ENCODE results near the gene KISS1.
A peak's percentile ranks its signal among the peaks of the same experiment; 100 is the strongest.

Gene KISS1

GRCh38 chr1:204192046-204192445 lies 4.2 kb downstream of the KISS1 start:
- H3K4me3 ChIP-seq (ENCODE audit: low read depth, low read length) = no peak overlapping the region
- TF ChIP-seq MYC (IDR thresholded peaks at IDR 0.05; ENCODE audit: low read depth, low read length) (no peak), MAX (IDR thresholded peaks at IDR 0.05; ENCODE audit: low read depth, low read length) (no peak), CTCF (IDR thresholded peaks at IDR 0.05; ENCODE audit: low read depth, low read length) (no peak), POLR2A (IDR thresholded peaks at IDR 0.05; ENCODE audit: extremely low read depth, insufficient read length) (no peak)
- no peak for DNase-seq (ENCODE audit: low read depth)

GRCh38 chr1:204191456-204191855 lies 4.8 kb downstream of the KISS1 start:
- no peak overlapping the region for H3K4me3 ChIP-seq (ENCODE audit: low read depth, low read length)
- DNase-seq (ENCODE audit: low read depth) = no peak
- no peak for TF ChIP-seq POLR2A (IDR thresholded peaks at IDR 0.05; ENCODE audit: extremely low read depth, insufficient read length)
- TF ChIP-seq MAX (IDR thresholded peaks at IDR 0.05; ENCODE audit: low read depth, low read length) = no peak
- no peak for TF ChIP-seq CTCF (IDR thresholded peaks at IDR 0.05; ENCODE audit: low read depth, low read length)
- TF ChIP-seq MYC (IDR thresholded peaks at IDR 0.05; ENCODE audit: low read depth, low read length) = no peak

GRCh38 chr1:204190212-204191211 lies 5.8 kb downstream of the KISS1 start:
- TF ChIP-seq CTCF (IDR thresholded peaks at IDR 0.05; ENCODE audit: low read depth, low read length) (no peak), MYC (IDR thresholded peaks at IDR 0.05; ENCODE audit: low read depth, low read length) (peak; percentile 77), POLR2A (IDR thresholded peaks at IDR 0.05; ENCODE audit: extremely low read depth, insufficient read length) (no peak), MAX (IDR thresholded peaks at IDR 0.05; ENCODE audit: low read depth, low read length) (peak; percentile 62)
- no peak overlapping the region for H3K4me3 ChIP-seq (ENCODE audit: low read depth, low read length)
- DNase-seq (ENCODE audit: low read depth) = peak; percentile 93

- no peak for TF ChIP-seq CTCF (IDR thresholded peaks at IDR 0.05; ENCODE audit: low read depth, low read length)
- TF ChIP-seq MYC (IDR thresholded peaks at IDR 0.05; ENCODE audit: low read depth, low read length) = no peak
- no peak overlapping the region for H3K4me3 ChIP-seq (ENCODE audit: low read depth, low read length)
- DNase-seq (ENCODE audit: low read depth) = no peak
Measured at GRCh38 chr1:204188959-204189639, 7.2 kb downstream of the KISS1 start.

DNA sequence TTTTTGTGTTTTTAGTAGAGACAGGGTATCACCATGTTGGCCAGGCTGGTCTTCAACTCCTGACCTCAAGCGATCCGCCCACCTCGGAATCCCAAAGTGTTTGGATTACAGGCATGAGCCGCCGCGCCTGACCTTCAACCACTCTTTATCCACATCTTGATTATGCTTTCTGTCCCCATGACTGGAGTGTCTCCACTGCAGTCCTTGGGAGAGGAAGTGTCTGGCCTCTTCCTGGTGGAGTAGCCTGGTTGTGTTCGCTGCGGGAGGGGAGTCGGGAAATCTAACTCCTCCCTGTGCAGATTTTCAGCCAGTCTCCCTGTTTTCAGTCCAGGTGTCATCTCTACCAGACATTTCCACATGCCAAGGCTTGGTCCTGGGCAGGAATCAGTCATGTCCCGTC lies 9.7 kb downstream of the KISS1 start:
- no peak for DNase-seq (ENCODE audit: low read depth)
- no peak overlapping the region for H3K4me3 ChIP-seq (ENCODE audit: low read depth, low read length)
- TF ChIP-seq MYC (IDR thresholded peaks at IDR 0.05; ENCODE audit: low read depth, low read length) (no peak), MAX (IDR thresholded peaks at IDR 0.05; ENCODE audit: low read depth, low read length) (no peak), CTCF (IDR thresholded peaks at IDR 0.05; ENCODE audit: low read depth, low read length) (no peak), POLR2A (IDR thresholded peaks at IDR 0.05; ENCODE audit: extremely low read depth, insufficient read length) (no peak)
